GM13976 (cell line): Measurements from ENCODE around the gene TMEM26.

Experiments
- DNase-seq: peaks from one replicate; pipeline ENCODE4 v3.0.0; 2012; ENCODE audit warnings: low spot score
- CTCF ChIP-seq: IDR thresholded peaks from 2 replicates; pipeline ENCODE4 v1.5.1; 2012; ENCODE audit warnings: borderline replicate concordance, mild to moderate bottlenecking; ENCODE audit not compliant: insufficient read depth; ENCODE audit errors: extremely low read depth, missing control alignments, control extremely low read depth
- in situ Hi-C: fragments of 300-500 bp; cut with MboI; formaldehyde crosslinking; loops from one replicate; pipeline ENCODE4 v1.12.0; 2022; ENCODE audit warnings: low sequenced_read_pairs, mixed read lengths, inconsistent platforms; ENCODE audit not compliant: unreplicated experiment

The TMEM26 gene

GRCh38 chr10:61363006-61363405, 90.2 kb downstream of the TMEM26 start:
- DNase-seq: no peak
- no peak for TF ChIP-seq CTCF
- in situ Hi-C loops: no loop called here

- TF ChIP-seq CTCF: no peak
- in situ Hi-C loops: no loop called here
- DNase-seq: no peak
These were observed 93.7 kb downstream of the TMEM26 start for GRCh38 chr10:61359452-61359851.

- no peak for TF ChIP-seq CTCF
- in situ Hi-C loops: no loop called here
- no peak for DNase-seq
These were observed 95.5 kb downstream of the TMEM26 start for GRCh38 chr10:61357687-61358086.
